Left renal pelvis (tissue), 4 donors: ENCODE data around the gene AGBL4. TPM values are rescaled to one million over a fixed set of nuclear protein-coding genes. Genes with fewer than 3 reads are reported as not detected.

Experiments
- DNase-seq, 4 donors: peaks; one replicate each; pipeline ENCODE4 v3.0.0-alpha.2; 2013; ENCODE audit warnings: low read depth in 4 of 4, low spot score in 3 of 4
- polyA plus RNA-seq, 4 donors: library from polyadenylated mRNA; unstranded; fragments of 120-200 nt; gene quantifications; one replicate each; pipeline ENCODE4 v1.2.1, GENCODE V29; 2013; ENCODE audit not compliant: insufficient read length in 4 of 4

The AGBL4 gene
- polyA plus RNA-seq, 4 donors = 0.31 to 1.3 (median 1.1) TPM

- DNase-seq = no peak
These were observed 1105.7 kb downstream of the AGBL4 start for GRCh38 chr1:48917901-48918603.

GRCh38 chr1:48917070-48917454 is 1106.7 kb downstream of the AGBL4 start:
- DNase-seq = no peak

GRCh38 chr1:48916130-48917069 is 1107.4 kb downstream of the AGBL4 start:
- peak; percentile 16 to 48 (median 34) for DNase-seq

- no peak for DNase-seq
These were observed 1115.1 kb downstream of the AGBL4 start for GRCh38 chr1:48908606-48909005.

- no peak for DNase-seq
These were observed 1117.0 kb downstream of the AGBL4 start for GRCh38 chr1:48906729-48907128.

GRCh38 chr1:48906164-48906563 is 1117.6 kb downstream of the AGBL4 start:
- no peak for DNase-seq

- DNase-seq = no peak
These were observed 1120.5 kb downstream of the AGBL4 start for GRCh38 chr1:48903291-48903690.

GRCh38 chr1:48898894-48899293 is 1124.9 kb downstream of the AGBL4 start:
- no peak for DNase-seq

- DNase-seq = no peak
These were observed 1134.1 kb downstream of the AGBL4 start for GRCh38 chr1:48889615-48890014.

- no peak for DNase-seq
These were observed 1134.7 kb downstream of the AGBL4 start for GRCh38 chr1:48889082-48889481.

GRCh38 chr1:48887796-48888195 is 1136.0 kb downstream of the AGBL4 start:
- DNase-seq = no peak

GRCh38 chr1:48882020-48882419 is 1141.7 kb downstream of the AGBL4 start:
- DNase-seq = no peak

- no peak for DNase-seq
These were observed 1145.4 kb downstream of the AGBL4 start for GRCh38 chr1:48878191-48878940.

GRCh38 chr1:48876330-48876785 is 1147.4 kb downstream of the AGBL4 start:
- DNase-seq = no peak

GRCh38 chr1:48875552-48876329 is 1148.0 kb downstream of the AGBL4 start:
- DNase-seq = no peak

GRCh38 chr1:48873944-48874343 is 1149.8 kb downstream of the AGBL4 start:
- DNase-seq = no peak

- DNase-seq = no peak
These were observed 1153.2 kb downstream of the AGBL4 start for GRCh38 chr1:48870596-48870995.

GRCh38 chr1:48869116-48869893 is 1154.4 kb downstream of the AGBL4 start:
- DNase-seq = no peak

GRCh38 chr1:48864913-48865312 is 1158.8 kb downstream of the AGBL4 start:
- no peak for DNase-seq
